ENCODE results near the gene OBSCN.
"Not testable (repeated sequence)": the region's sequence is repeated elsewhere in the genome, so short reads cannot be mapped to it uniquely, and the experiment has no call there.

Gene OBSCN

GRCh38 chr1:228185641-228185965 lies 22.2 kb upstream of the OBSCN start:
- no peak for DNase-seq (ENCODE audit: insufficient read length, low spot score)
- no peak for FAIRE-seq

- not testable (repeated sequence) for FAIRE-seq
Observed at GRCh38 chr1:228188249-228188648, 19.6 kb upstream of the OBSCN start.

GRCh38 chr1:228190182-228190581 lies 17.7 kb upstream of the OBSCN start:
- FAIRE-seq (no peak), DNase-seq (ENCODE audit: insufficient read length, low spot score) (no peak)

More at GRCh38 chr1:228188249-228188648, 19.6 kb upstream of the OBSCN start:
- DNase-seq (ENCODE audit: insufficient read length, low spot score), result not testable (repeated sequence)

- FAIRE-seq (no peak), DNase-seq (ENCODE audit: insufficient read length, low spot score) (no peak)
Observed at GRCh38 chr1:228190778-228191177, 17.1 kb upstream of the OBSCN start.

- DNase-seq (ENCODE audit: insufficient read length, low spot score) (no peak), FAIRE-seq (no peak)
Observed at GRCh38 chr1:228194436-228194835, 13.4 kb upstream of the OBSCN start.

GRCh38 chr1:228194921-228195812 lies 12.7 kb upstream of the OBSCN start:
- FAIRE-seq (no peak), DNase-seq (ENCODE audit: insufficient read length, low spot score) (no peak)

GRCh38 chr1:228197555-228198147 lies 10.2 kb upstream of the OBSCN start:
- FAIRE-seq (no peak), DNase-seq (ENCODE audit: insufficient read length, low spot score) (no peak)

- FAIRE-seq (no peak), DNase-seq (ENCODE audit: insufficient read length, low spot score) (no peak)
Observed at GRCh38 chr1:228198977-228199590, 8.8 kb upstream of the OBSCN start.

GRCh38 chr1:228204958-228205357 lies 2.9 kb upstream of the OBSCN start:
- FAIRE-seq (no peak), DNase-seq (ENCODE audit: insufficient read length, low spot score) (no peak)

- DNase-seq (ENCODE audit: insufficient read length, low spot score) (no peak), FAIRE-seq (no peak)
Observed at GRCh38 chr1:228205526-228206436, 2.1 kb upstream of the OBSCN start.

- FAIRE-seq (no peak), DNase-seq (ENCODE audit: insufficient read length, low spot score) (no peak)
Observed at GRCh38 chr1:228206582-228207351, 1.1 kb upstream of the OBSCN start.

GRCh38 chr1:228207381-228207810 lies 448 bp upstream of the OBSCN start:
- DNase-seq (ENCODE audit: insufficient read length, low spot score), result no peak
- FAIRE-seq, result no peak

- DNase-seq (ENCODE audit: insufficient read length, low spot score) (no peak), FAIRE-seq (no peak)
Observed at GRCh38 chr1:228208831-228209551, 1.1 kb downstream of the OBSCN start.

GRCh38 chr1:228209657-228210056 lies 1.8 kb downstream of the OBSCN start:
- DNase-seq (ENCODE audit: insufficient read length, low spot score), result no peak
- no peak for FAIRE-seq

- FAIRE-seq (no peak), DNase-seq (ENCODE audit: insufficient read length, low spot score) (no peak)
Observed at GRCh38 chr1:228210076-228210651, 2.3 kb downstream of the OBSCN start.

- no peak for FAIRE-seq
Observed at GRCh38 chr1:228210712-228211530, 3.1 kb downstream of the OBSCN start.

GRCh38 chr1:228211531-228212414 lies 3.9 kb downstream of the OBSCN start:
- DNase-seq (ENCODE audit: insufficient read length, low spot score) (no peak), FAIRE-seq (no peak)

More at GRCh38 chr1:228210712-228211530, 3.1 kb downstream of the OBSCN start:
- DNase-seq (ENCODE audit: insufficient read length, low spot score), result no peak

Data from GM19239 (cell line).